ENCODE results near the gene GABRQ. TPM values are rescaled to one million over a fixed set of nuclear protein-coding genes. Genes with fewer than 3 reads are reported as not detected.
A peak's percentile ranks its signal among the peaks of the same experiment; 100 is the strongest.

The GABRQ gene
- total RNA-seq, 6 experiments from 2014 or later, result not detected

DNA sequence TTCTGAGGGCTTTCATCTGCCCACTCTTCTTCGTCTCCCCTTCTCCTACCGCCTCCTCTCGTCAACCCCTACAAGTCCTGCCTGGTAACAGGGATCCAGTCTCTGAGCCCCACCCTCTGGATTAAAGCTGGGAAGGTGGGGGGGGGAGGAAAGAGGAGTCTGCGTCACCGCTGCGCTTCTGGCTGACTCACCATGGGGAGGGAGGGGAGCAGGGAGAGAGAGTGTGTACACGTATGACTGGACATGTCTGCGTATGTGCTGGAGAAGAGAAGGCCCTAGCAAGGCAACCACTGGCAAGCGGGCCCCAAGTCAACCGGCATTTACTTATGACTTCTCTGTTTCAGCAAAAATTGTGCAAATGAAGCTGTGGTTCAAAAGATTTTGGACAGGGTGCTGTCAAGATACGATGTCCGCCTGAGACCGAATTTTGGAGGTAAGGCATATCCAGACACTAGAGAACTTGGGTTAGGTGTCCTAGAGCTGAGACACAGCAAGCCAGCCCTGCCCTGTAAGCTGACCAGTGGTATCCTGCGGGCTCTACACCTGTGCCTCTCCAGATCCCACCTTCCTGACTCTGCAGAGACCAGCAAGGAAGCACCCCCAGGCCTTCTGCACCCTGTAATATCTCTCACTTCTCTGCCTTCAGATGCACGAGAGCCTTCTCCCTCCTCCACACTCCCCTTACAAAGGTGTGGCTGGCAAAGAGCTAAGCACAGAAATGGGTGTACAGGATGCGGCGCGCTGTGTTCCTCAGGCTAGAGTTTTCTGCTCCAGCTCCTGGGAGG lies 2.5 kb downstream of the GABRQ start:
- peaks cover 15% of the 10 kb centered on the region; the same call in 1 of the 2 replicates for H3K27me3 Mint-ChIP-seq (ENCODE audit: insufficient read depth)
- H3K27ac Mint-ChIP-seq, result no peak overlapping the region
- H3K4me3 Mint-ChIP-seq, result no peak overlapping the region
- TF ChIP-seq, protein P1, sequence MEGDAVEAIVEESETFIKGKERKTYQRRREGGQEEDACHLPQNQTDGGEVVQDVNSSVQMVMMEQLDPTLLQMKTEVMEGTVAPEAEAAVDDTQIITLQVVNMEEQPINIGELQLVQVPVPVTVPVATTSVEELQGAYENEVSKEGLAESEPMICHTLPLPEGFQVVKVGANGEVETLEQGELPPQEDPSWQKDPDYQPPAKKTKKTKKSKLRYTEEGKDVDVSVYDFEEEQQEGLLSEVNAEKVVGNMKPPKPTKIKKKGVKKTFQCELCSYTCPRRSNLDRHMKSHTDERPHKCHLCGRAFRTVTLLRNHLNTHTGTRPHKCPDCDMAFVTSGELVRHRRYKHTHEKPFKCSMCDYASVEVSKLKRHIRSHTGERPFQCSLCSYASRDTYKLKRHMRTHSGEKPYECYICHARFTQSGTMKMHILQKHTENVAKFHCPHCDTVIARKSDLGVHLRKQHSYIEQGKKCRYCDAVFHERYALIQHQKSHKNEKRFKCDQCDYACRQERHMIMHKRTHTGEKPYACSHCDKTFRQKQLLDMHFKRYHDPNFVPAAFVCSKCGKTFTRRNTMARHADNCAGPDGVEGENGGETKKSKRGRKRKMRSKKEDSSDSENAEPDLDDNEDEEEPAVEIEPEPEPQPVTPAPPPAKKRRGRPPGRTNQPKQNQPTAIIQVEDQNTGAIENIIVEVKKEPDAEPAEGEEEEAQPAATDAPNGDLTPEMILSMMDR (IDR thresholded peaks at IDR 0.05), result no peak
- DNase-seq, result no peak
- no peaks in the 10 kb centered on the region for H3K9me3 Mint-ChIP-seq
- H3K36me3 Mint-ChIP-seq (ENCODE audit: low read depth), result no peaks in the 10 kb centered on the region
- H3K4me1 Mint-ChIP-seq (ENCODE audit: low read depth), result no peaks in the 10 kb centered on the region

DNA sequence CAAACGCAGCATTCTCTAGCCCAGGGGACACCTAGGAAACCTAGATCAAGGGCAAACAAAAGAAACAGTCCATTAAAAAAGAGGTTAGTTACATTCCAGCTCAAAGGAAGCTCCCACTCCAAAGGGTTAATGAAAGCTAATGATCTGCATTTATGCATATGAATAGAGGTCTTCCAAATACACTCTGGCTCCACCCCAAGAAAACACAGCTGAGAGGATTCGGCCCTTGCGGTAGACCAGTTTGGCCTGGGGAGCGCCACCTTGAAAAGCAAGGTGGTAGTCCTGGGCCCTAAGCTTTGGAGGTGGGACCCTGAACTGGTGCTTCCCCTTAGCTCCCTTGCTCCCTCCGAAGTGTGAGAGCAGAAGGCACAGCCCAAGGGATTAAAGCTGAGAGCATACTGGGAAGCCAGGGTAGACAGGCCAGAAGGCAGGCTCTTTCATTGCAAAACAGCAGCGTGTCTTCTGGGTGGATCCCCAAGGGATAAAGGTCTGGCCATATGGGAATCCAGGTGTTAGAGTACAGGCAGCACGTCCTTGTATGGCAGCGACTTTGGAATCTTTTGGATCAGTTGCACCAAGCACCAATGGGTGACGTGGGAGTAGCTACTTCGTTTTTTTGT lies 3.7 kb downstream of the GABRQ start:
- H3K9me3 Mint-ChIP-seq, result no peaks in the 10 kb centered on the region
- no peak overlapping the region for H3K27ac Mint-ChIP-seq
- H3K4me3 Mint-ChIP-seq, result no peak overlapping the region
- TF ChIP-seq, protein P1 (IDR thresholded peaks at IDR 0.05), result no peak
- no peak for DNase-seq
- H3K36me3 Mint-ChIP-seq (ENCODE audit: low read depth), result no peaks in the 10 kb centered on the region
- H3K4me1 Mint-ChIP-seq (ENCODE audit: low read depth), result no peaks in the 10 kb centered on the region
- peaks cover 15% of the 10 kb centered on the region; the same call in 1 of the 2 replicates for H3K27me3 Mint-ChIP-seq (ENCODE audit: insufficient read depth)

DNA sequence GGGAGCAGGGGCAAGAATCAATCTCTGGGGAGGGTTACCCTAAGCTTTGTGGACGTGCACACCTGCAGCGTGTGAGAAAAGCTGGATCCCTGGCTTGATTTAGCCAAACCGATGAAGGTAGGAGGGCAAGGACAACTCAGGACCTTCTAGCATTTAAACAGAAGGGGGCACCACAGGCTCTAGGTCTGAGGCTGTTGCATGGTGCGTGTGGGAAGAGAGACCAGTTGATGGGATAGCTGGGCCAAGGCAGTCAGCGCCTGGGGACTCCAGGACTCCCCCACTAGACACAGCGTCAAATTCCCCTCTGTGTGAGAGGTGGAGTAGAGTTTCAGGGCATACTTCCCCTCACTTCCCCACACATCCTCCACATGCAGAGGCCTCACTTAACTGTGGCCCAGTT lies 4.3 kb downstream of the GABRQ start:
- DNase-seq, result no peak
- Mint-ChIP-seq H3K27me3 (ENCODE audit: insufficient read depth) (peaks cover 14% of the 10 kb centered on the region), H3K27ac (no peak overlapping the region), H3K4me3 (no peak overlapping the region), H3K36me3 (ENCODE audit: low read depth) (no peaks in the 10 kb centered on the region), H3K9me3 (no peaks in the 10 kb centered on the region), H3K4me1 (ENCODE audit: low read depth) (no peaks in the 10 kb centered on the region)
- TF ChIP-seq, protein P1 (IDR thresholded peaks at IDR 0.05), result peak; percentile 39; the same call in 1 of the 2 replicates

DNA sequence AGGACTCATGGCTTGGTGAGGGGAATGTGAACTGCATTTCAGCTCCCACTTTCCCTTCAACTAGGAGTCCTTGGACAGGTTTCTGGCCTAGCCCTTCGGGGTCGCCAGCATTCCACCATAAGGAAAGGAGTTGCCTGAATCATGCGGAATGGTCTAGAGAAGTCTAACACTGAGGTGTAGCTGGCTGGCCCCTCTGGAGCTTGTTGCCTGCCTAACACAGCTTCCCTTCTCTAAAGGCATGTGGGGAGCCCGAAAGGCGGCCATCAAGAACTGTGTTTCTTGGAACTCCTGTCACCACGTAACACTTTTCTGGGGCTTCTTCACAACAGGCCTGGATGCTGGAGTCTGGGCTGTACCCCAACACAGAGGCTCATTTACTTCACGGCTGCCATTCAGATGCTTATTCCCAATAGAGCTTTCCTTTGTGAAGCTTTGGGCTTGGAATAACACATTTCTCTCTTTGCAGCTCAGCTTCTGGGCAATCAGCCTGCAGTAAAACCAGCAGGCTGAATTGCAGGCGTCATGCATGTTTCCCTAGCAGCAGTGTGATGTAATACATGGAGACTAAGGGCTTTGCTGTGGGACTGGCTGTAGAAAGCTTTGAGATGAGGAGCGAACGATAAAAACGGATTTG lies 5.4 kb downstream of the GABRQ start:
- Mint-ChIP-seq H3K4me3 (no peak overlapping the region), H3K4me1 (ENCODE audit: low read depth) (no peaks in the 10 kb centered on the region), H3K27ac (no peak overlapping the region), H3K9me3 (no peaks in the 10 kb centered on the region), H3K36me3 (ENCODE audit: low read depth) (no peaks in the 10 kb centered on the region), H3K27me3 (ENCODE audit: insufficient read depth) (peaks cover 13% of the 10 kb centered on the region)
- DNase-seq, result no peak
- TF ChIP-seq, protein P1 (IDR thresholded peaks at IDR 0.05), result no peak

DNA sequence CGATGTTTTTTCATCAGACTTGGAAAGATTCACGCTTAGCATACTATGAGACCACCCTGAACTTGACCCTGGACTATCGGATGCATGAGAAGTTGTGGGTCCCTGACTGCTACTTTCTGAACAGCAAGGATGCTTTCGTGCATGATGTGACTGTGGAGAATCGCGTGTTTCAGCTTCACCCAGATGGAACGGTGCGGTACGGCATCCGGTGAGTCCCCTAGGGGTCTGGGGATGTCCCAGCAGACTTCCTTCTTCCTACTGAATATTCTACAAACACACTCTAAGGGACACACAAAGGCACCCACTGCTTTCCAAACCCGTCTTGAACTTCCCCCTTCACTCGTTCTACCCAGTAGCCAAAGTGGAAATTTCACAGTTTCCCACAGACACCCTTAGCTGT lies 9.3 kb downstream of the GABRQ start:
- H3K4me1 Mint-ChIP-seq (ENCODE audit: low read depth), result no peaks in the 10 kb centered on the region
- no peak overlapping the region for H3K27ac Mint-ChIP-seq
- H3K9me3 Mint-ChIP-seq, result no peaks in the 10 kb centered on the region
- H3K4me3 Mint-ChIP-seq, result no peak overlapping the region
- TF ChIP-seq, protein P1 (IDR thresholded peaks at IDR 0.05), result no peak
- H3K36me3 Mint-ChIP-seq (ENCODE audit: low read depth), result no peaks in the 10 kb centered on the region
- peaks cover 3% of the 10 kb centered on the region for H3K27me3 Mint-ChIP-seq (ENCODE audit: insufficient read depth)
- no peak for DNase-seq

Measured in HFFc6 (cell line).